Prostate gland (tissue), 2 donors: ENCODE data around the gene ENOX2.

Experiments
- POLR2A ChIP-seq: fragments of 450-650 bp; IDR thresholded peaks from one replicate; pipeline ENCODE4 v1.6.1; 2016; ENCODE audit warnings: antibody characterized with exemption, mild to moderate bottlenecking
- POLR2AphosphoS5 ChIP-seq: sonication (generic); formaldehyde crosslinking; IDR thresholded peaks from one replicate; pipeline ENCODE4 v1.6.1; 2017; ENCODE audit warnings: antibody characterized with exemption
- TF ChIP-seq, protein P1 (sequence below), 4 experiments: fragments of 200-600 bp in 2 of 4; fragments of 450-650 bp in 2 of 4; sonication (generic) in 2 of 4; IDR thresholded peaks; 1 replicate in 3 of 4; 2 replicates in 1 of 4; pipeline ENCODE4 v1.5.1; 2016 to 2019; ENCODE audit warnings: antibody characterized with exemption in 4 of 4, mild to moderate bottlenecking in 2 of 4, moderate library complexity in 2 of 4

DNA sequence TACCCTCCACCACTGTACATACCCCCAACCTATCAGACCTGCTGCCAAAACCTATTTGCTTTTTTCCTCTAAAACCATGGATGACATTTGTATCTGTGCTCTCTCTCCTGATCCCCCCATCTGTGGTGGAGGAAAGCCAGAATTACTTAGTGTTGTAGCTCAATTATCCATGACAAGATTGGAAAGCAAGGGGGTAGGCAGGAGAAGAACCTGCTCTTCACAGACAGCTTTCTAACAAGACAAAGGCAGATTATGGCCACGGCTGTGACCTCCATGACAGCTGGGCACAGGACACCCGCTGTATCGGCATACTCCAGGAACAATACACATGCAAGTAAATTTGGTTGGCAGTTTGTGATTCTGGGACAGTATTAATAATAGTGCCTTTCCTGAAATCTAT, 186.7 kb downstream of the ENOX2 start:
- TF ChIP-seq, protein P1, sequence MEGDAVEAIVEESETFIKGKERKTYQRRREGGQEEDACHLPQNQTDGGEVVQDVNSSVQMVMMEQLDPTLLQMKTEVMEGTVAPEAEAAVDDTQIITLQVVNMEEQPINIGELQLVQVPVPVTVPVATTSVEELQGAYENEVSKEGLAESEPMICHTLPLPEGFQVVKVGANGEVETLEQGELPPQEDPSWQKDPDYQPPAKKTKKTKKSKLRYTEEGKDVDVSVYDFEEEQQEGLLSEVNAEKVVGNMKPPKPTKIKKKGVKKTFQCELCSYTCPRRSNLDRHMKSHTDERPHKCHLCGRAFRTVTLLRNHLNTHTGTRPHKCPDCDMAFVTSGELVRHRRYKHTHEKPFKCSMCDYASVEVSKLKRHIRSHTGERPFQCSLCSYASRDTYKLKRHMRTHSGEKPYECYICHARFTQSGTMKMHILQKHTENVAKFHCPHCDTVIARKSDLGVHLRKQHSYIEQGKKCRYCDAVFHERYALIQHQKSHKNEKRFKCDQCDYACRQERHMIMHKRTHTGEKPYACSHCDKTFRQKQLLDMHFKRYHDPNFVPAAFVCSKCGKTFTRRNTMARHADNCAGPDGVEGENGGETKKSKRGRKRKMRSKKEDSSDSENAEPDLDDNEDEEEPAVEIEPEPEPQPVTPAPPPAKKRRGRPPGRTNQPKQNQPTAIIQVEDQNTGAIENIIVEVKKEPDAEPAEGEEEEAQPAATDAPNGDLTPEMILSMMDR (IDR thresholded peaks at IDR 0.05), result no peak
- no peak for TF ChIP-seq POLR2AphosphoS5
- no peak for TF ChIP-seq POLR2A
